Stimulated activated CD4-positive, alpha-beta T cell treated with anti-CD3 and anti-CD28 coated beads, Interleukin-4, amount 100 ng/mL, for 1 hour (primary cell): ENCODE results near the gene DIDO1.

Experiments used
- DNase-seq: peaks from one replicate; pipeline ENCODE4 v3.0.0-alpha.2; 2020

The DIDO1 gene

GRCh38 chr20:62889871-62890270, 36.4 kb downstream of the DIDO1 start:
- DNase-seq = no peak

- DNase-seq = no peak
Observed at GRCh38 chr20:62889411-62889810, 36.9 kb downstream of the DIDO1 start.

GRCh38 chr20:62888910-62889309, 37.4 kb downstream of the DIDO1 start:
- no peak for DNase-seq

GRCh38 chr20:62888406-62888805, 37.9 kb downstream of the DIDO1 start:
- DNase-seq = no peak

GRCh38 chr20:62887860-62888239, 38.5 kb downstream of the DIDO1 start:
- DNase-seq = no peak

GRCh38 chr20:62887152-62887859, 39.0 kb downstream of the DIDO1 start:
- no peak for DNase-seq

- no peak for DNase-seq
Observed at GRCh38 chr20:62886709-62887058, 39.6 kb downstream of the DIDO1 start.

GRCh38 chr20:62885896-62886708, 40.2 kb downstream of the DIDO1 start:
- no peak for DNase-seq

GRCh38 chr20:62885046-62885895, 41.0 kb downstream of the DIDO1 start:
- no peak for DNase-seq

- DNase-seq = no peak
Observed at GRCh38 chr20:62884556-62884955, 41.7 kb downstream of the DIDO1 start.

GRCh38 chr20:62882426-62882825, 43.9 kb downstream of the DIDO1 start:
- DNase-seq = no peak

- DNase-seq = no peak
Observed at GRCh38 chr20:62881662-62882395, 44.5 kb downstream of the DIDO1 start.

- DNase-seq = no peak
Observed at GRCh38 chr20:62880935-62881661, 45.2 kb downstream of the DIDO1 start.

- no peak for DNase-seq
Observed at GRCh38 chr20:62880147-62880934, 46.0 kb downstream of the DIDO1 start.

GRCh38 chr20:62879275-62880146, 46.8 kb downstream of the DIDO1 start:
- no peak for DNase-seq

- DNase-seq = no peak
Observed at GRCh38 chr20:62878244-62879038, 47.9 kb downstream of the DIDO1 start.

GRCh38 chr20:62876902-62877816, 49.1 kb downstream of the DIDO1 start:
- no peak for DNase-seq

GRCh38 chr20:62876501-62876901, 49.8 kb downstream of the DIDO1 start:
- DNase-seq = no peak
